NB4 (cell line): ENCODE results near the gene FAM227B.
"Not testable (repeated sequence)": the region's sequence is repeated elsewhere in the genome, so short reads cannot be mapped to it uniquely, and the experiment has no call there.

Experiments
- DNase-seq: peaks from one replicate; pipeline ENCODE4 v3.0.0; 2010; ENCODE audit warnings: low read depth
- H3K4me3 ChIP-seq: one replicate; pipeline ENCODE4 v1.5.1; 2011; ENCODE audit warnings: mild to moderate bottlenecking, low read depth, low read length, moderate library complexity
- CTCF ChIP-seq: IDR thresholded peaks from one replicate; pipeline ENCODE4 v1.5.1; 2012; ENCODE audit warnings: low read depth, low read length
- MAX ChIP-seq: IDR thresholded peaks from 2 replicates; pipeline ENCODE4 v1.6.1; 2011; ENCODE audit warnings: low read depth, low read length
- MYC ChIP-seq: IDR thresholded peaks from 2 replicates; pipeline ENCODE4 v1.6.1; 2011; ENCODE audit warnings: low read depth, low read length
- POLR2A ChIP-seq: IDR thresholded peaks from 2 replicates; pipeline ENCODE4 v1.6.1; 2011; ENCODE audit warnings: mild to moderate bottlenecking; ENCODE audit not compliant: insufficient read length; ENCODE audit errors: extremely low read depth

The FAM227B gene

GRCh38 chr15:49490966-49491365 is 129.7 kb downstream of the FAM227B start:
- no peak overlapping the region for H3K4me3 ChIP-seq
- no peak for DNase-seq
- no peak for TF ChIP-seq POLR2A
- TF ChIP-seq MAX: no peak
- no peak for TF ChIP-seq MYC
- no peak for TF ChIP-seq CTCF

- not testable (repeated sequence) for H3K4me3 ChIP-seq, DNase-seq
Observed at GRCh38 chr15:49485401-49485800, 135.2 kb downstream of the FAM227B start.

- H3K4me3 ChIP-seq, DNase-seq: not testable (repeated sequence)
Observed at GRCh38 chr15:49478982-49479381, 141.6 kb downstream of the FAM227B start.

GRCh38 chr15:49478021-49478420 is 142.6 kb downstream of the FAM227B start:
- not testable (repeated sequence) for H3K4me3 ChIP-seq

GRCh38 chr15:49473031-49473430 is 147.6 kb downstream of the FAM227B start:
- no peak for DNase-seq

More at GRCh38 chr15:49478021-49478420, 142.6 kb downstream of the FAM227B start:
- not testable (repeated sequence) for DNase-seq

GRCh38 chr15:49472338-49472737 is 148.3 kb downstream of the FAM227B start:
- TF ChIP-seq CTCF: no peak
- no peak for TF ChIP-seq MYC
- TF ChIP-seq MAX: no peak
- TF ChIP-seq POLR2A: no peak
- H3K4me3 ChIP-seq: no peak overlapping the region
- DNase-seq: no peak

More at GRCh38 chr15:49473031-49473430, 147.6 kb downstream of the FAM227B start:
- no peak overlapping the region for H3K4me3 ChIP-seq
- no peak for TF ChIP-seq CTCF
- no peak for TF ChIP-seq MAX
- TF ChIP-seq POLR2A: no peak
- TF ChIP-seq MYC: no peak

- no peak for DNase-seq
- TF ChIP-seq POLR2A (no peak), MAX (no peak), MYC (no peak), CTCF (no peak)
- no peak overlapping the region for H3K4me3 ChIP-seq
Observed at GRCh38 chr15:49471733-49472132, 148.9 kb downstream of the FAM227B start.

- not testable (repeated sequence) for H3K4me3 ChIP-seq
- peak; percentile 34 for DNase-seq
- TF ChIP-seq CTCF: peak; percentile 55
Observed at GRCh38 chr15:49471248-49471647, 149.4 kb downstream of the FAM227B start.
